GM18907 (cell line): Measurements from ENCODE around the gene AGAP3.
A peak's percentile ranks its signal among the peaks of the same experiment; 100 is the strongest.

Source experiments
- ATAC-seq: cut with Tn5 transposase; IDR thresholded peaks from one replicate; pipeline ENCODE4 v1.9.1; 2021; ENCODE audit warnings: mild to moderate bottlenecking, moderate library complexity; ENCODE audit not compliant: unreplicated experiment

AGAP3 gene

DNA sequence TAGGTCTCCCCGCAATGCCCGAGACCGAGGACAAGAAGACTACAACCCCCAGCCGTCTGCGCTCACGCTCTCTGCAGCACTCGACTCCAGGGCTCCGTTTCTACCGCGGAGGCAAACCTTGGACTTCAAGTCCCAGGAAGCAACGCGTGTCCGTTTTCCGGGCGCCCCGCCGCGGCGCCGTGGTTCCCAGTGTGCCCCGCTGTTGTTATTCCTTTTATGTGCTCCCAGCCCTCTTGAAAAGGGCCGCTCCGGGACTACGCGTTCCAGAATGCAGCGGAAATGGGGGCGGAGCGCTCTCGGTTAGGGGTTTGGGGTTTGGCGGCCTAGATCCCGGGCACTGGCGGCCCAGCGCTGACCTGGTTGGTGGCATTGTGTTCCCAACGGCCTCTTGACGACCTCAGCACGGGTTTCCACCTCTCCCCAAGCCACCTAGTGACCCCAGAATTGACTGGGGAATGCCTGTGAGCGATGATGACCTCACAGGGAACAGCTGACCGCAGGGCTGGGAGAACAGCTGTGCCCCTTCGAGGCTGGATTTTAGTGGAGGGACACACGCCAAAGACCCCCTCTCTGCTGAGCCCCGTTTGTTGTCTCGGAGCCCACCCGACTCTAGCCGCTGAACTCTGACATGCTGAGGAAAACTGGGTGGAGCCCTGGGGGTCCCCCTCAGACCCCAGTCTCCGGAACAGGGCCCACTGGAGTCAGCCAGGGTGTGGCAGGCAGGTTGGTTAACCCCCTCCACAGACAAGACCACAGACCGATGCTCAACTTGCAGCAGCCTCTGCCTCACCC lies 28.1 kb upstream of the AGAP3 start:
- peak; percentile 90 for ATAC-seq

DNA sequence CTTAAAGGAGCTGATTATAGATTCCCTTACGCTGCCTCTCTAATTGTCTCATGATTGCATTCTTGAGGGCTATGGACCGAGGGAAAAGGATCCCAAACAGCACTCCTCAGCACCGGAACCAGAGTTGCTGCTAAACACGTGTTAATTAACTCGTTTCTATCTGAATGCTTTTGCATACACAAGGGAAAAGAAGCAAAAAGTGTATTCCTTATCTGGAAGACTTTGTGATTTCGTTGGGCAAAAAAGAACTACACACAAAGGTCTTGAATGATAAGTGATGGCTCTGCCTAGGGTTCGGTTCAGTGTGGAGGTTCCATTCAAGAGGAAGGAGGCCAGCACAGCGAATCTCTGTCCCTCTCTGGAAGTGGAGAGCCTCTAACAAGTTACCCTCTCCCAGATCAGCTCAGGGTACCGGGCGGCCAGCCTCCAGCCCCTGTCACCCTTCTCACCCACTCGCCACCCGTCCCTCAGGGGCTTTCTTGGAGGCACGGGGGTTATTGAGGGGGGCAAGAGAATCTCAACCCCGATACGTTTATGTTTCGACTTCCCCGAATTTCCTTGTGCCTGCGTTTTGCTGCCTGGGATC lies 27.4 kb upstream of the AGAP3 start:
- no peak for ATAC-seq

DNA sequence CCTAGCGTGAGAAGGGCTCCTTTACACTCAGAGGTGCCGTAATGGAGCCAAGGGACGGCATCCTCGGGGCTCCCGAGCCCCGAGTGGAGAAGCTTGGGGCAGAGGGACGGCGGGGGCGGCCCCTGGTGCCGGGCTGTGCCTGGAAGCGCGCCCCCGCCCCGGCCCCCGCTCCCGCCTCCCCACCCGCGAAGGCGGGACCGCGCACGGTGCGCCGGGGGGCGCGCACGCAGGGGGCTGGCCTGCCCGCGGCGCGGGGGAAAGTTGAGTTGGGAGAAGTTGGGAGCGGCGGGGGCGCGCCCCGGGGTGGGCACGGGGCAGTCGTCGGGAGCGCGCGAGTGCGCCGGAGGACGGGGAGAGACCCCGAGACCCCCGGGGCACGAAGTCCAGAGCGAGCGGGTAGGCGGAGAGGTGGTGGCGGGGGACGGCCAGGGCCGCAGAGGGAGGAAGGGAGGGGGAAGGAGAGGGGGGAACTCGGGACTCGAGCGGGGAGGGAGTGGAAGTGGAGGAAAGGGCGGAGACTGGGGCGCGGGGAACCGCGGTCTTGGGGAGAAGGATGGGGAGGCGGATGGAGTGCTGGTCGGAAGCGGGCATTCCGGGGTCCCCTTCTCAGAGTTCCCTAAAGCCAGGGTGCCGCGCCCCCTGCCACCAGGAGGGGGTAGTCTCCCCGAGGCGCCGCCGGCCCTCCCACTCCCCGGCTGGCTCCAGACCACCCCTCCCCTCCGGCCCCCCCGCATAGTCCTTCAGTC lies 26.7 kb upstream of the AGAP3 start, which contains the start of gene SLC4A2:
TSS of gene SLC4A2 (plus strand) at position 223 of the 746 bp plus-strand sequence. CDS start 2,399 bp downstream, outside the sequence.
- peak; percentile 30 for ATAC-seq

- ATAC-seq: no peak
These were observed 26.2 kb upstream of the AGAP3 start for GRCh38 chr7:151060113-151060415.

GRCh38 chr7:151060416-151061212 lies 25.7 kb upstream of the AGAP3 start:
- ATAC-seq: no peak

- no peak for ATAC-seq
These were observed 24.8 kb upstream of the AGAP3 start for GRCh38 chr7:151061213-151062110.

GRCh38 chr7:151062111-151062398 lies 24.2 kb upstream of the AGAP3 start:
- ATAC-seq: no peak

DNA sequence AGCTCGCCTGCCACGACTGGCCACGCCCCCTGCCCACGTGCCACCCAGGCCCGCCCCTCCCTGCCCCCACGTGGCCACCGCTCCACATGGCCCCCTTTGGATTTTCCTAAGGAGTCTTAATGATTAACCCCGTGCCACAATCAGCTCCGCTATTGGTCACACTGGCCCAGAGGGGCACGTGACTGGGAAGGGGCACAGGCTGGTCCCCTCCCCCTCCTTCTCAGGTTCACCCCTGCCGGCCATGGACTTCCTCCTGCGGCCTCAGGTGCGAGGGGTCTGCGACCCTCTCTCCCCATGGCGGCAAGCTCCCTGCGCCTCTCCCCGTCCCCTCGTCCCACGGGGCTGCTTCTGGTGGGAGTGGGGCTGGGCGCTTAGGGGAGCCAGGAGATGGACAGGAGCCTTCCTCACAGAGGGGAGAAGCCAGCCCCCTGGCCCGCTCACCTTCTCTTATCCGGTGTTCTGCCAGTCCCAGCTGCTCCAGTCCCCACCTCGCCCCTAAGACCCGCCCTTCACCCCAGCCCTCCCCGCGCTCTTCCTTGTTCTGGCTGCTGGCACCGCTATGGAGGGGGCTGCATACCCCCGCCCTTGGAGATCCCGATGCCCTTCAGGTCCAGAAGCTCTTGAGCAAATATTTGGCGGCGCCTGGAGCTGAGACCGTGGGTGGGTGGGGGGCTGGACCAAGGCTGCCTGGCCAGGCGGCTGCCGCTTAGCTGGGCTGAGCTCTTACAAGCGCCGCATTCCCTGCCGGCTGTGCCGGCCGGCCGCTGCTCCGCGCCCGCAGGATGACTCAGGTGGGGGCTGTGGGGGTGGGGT lies 23.7 kb upstream of the AGAP3 start:
- no peak for ATAC-seq

DNA sequence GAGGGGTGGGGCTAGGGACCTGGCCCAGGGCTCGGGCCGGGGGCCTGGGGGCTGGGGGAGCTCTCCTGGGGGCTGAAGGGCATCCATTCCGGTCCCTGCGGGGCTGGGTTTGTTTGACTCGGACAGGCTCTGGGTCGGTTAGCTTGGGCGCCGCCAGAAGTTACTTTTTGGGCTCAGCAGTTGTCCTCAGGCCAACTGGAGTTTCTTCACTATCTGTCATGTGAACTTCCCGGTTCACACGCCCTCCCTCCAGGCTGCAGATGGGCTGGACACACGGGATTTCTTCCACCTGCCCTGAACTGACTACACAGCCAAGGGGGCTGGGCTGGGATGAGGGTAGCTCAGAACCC lies 23.1 kb upstream of the AGAP3 start:
- ATAC-seq: no peak

DNA sequence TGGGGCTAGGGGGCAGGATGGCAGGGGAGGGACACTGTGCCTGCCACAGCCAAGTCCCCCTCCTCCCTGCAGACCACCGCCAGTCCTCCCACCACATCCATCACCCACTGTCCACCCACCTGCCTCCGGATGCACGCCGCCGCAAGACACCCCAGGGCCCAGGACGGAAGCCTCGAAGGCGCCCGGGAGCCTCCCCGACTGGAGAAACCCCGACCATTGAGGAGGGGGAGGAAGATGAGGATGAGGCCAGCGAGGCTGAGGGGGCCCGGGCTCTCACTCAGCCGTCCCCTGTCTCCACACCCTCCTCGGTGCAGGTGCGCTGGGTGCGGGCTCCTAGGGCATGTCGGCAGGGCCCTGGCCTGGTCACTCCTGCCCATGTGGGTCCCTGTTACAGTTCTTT lies 21.8 kb upstream of the AGAP3 start:
- ATAC-seq: no peak

- no peak for ATAC-seq
These were observed 21.3 kb upstream of the AGAP3 start for GRCh38 chr7:151064993-151065392.

GRCh38 chr7:151065516-151065915 lies 20.8 kb upstream of the AGAP3 start:
- no peak for ATAC-seq

- ATAC-seq: no peak
These were observed 19.9 kb upstream of the AGAP3 start for GRCh38 chr7:151066273-151066974.

DNA sequence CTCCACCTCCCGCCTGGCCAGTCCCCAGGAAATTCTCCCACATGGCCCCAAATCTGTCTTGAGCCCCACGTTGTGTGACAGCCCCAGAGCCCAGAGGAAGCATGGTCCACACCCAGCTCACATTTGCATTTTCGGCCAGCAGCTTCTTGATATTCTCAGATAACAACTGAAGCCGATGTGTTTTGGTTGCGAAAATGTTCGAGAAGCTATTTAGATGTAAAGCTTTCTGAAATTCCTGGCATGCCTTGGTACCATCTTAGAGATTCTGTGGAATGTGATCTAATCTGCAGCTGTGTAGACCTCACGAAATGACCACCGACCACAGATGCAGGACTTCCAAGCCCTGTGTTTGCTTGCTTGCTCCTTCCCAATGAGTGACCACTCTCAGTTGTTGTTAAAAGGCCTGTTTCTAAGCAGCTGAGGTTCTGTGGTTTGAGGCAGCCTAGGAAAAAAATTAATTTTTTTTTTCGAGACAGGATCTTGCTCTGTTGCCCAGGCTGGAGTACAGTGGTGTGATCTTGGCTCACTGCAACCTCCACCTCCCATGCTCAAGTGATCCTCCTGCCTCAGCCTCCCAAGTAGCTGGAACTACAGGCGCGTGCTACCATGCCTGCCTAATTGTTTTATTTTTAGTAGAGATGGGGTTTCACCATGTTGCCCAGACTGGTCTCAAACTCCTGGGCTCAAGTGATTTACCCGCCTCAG lies 18.1 kb upstream of the AGAP3 start:
- no peak for ATAC-seq

GRCh38 chr7:151069841-151070573 lies 16.3 kb upstream of the AGAP3 start:
- no peak for ATAC-seq

GRCh38 chr7:151070574-151070960 lies 15.7 kb upstream of the AGAP3 start:
- no peak for ATAC-seq

DNA sequence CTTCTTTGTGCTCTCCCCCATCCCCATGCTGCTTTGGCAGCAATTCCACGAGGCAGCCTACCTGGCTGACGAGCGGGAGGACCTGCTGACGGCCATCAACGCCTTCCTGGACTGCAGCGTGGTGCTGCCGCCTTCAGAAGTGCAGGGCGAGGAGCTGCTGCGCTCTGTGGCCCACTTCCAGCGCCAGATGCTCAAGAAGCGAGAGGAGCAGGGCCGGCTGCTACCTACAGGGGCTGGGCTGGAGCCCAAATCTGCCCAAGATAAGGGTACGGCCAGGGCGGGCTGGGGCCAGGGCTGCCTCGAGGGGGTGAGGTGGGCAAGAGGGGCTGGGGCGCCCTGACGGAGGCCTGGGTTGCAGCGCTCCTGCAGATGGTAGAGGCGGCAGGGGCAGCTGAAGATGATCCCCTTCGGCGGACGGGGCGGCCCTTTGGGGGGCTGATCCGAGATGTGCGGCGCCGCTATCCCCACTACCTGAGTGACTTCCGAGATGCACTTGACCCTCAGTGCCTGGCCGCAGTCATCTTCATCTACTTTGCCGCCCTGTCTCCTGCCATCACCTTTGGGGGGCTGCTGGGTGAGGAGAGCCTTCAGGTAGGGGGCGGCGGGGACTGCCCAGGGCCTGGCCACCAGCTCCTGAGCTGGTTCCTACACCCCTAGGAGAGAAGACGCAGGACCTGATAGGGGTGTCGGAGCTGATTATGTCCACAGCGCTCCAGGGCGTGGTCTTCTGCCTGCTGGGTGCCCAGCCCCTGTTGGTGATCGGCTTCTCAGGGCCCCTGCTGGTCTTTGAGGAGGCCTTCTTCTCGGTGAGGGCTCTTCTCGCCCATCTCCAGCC lies 15.0 kb upstream of the AGAP3 start:
- ATAC-seq: no peak
